T-helper 17 cell (primary cell): ENCODE data around the gene SAFB2. TPM values are rescaled to one million over a fixed set of nuclear protein-coding genes. Genes with fewer than 3 reads are reported as not detected.
A peak's percentile ranks its signal among the peaks of the same experiment; 100 is the strongest.

Source experiments
- ATAC-seq: fragments of 150-1000 bp; cut with Tn5 transposase; 2 replicates; pipeline ENCODE4 v1.10.0; 2021; ENCODE audit warnings: mild to moderate bottlenecking, moderate library complexity
- DNase-seq, 3 donors: peaks; one replicate each; pipeline versions ENCODE4 v3.0.0 to v3.0.0-alpha.2; 2020 to 2021
- H3K9me3 ChIP-seq: one replicate; pipeline ENCODE4 v1.7.0; 2013; ENCODE audit warnings: low read length, mild to moderate bottlenecking; ENCODE audit not compliant: control insufficient read depth, poor library complexity, severe bottlenecking
- H3K27ac Mint-ChIP-seq: one replicate; pipeline ENCODE4 v1.8.0; 2022; ENCODE audit warnings: mild to moderate bottlenecking, moderate library complexity, mixed read lengths
- H3K27me3 Mint-ChIP-seq: one replicate; pipeline ENCODE4 v1.8.0; 2022; ENCODE audit warnings: mixed read lengths
- H3K36me3 Mint-ChIP-seq: one replicate; pipeline ENCODE4 v1.8.0; 2022; ENCODE audit warnings: low read depth, mixed read lengths
- H3K4me1 Mint-ChIP-seq: one replicate; pipeline ENCODE4 v1.8.0; 2022; ENCODE audit warnings: mild to moderate bottlenecking, mixed read lengths
- H3K4me3 Mint-ChIP-seq: one replicate; pipeline ENCODE4 v1.8.0; 2022; ENCODE audit warnings: mild to moderate bottlenecking, moderate library complexity, mixed read lengths
- total RNA-seq, 4 donors: library from RNA in 2 of 4; stranded (reverse) in 2 of 4; gene quantifications; one replicate each; pipeline ENCODE4 v1.2.3 and lab custom pipeline; 2022 to 2026

SAFB2 gene
- total RNA-seq, 2 donors from 2014 or later: 241 to 255 TPM

GRCh38 chr19:5559804-5560133, 62.8 kb downstream of the SAFB2 start:
- Mint-ChIP-seq H3K4me3 (no peak overlapping the region), H3K36me3 (peaks cover 6% of the 10 kb centered on the region), H3K4me1 (no peaks in the 10 kb centered on the region), H3K27me3 (peaks cover 24% of the 10 kb centered on the region), H3K27ac (no peak overlapping the region)
- DNase-seq: no peak
- no peak for ATAC-seq
- no peaks in the 10 kb centered on the region for H3K9me3 ChIP-seq

- Mint-ChIP-seq H3K36me3 (peaks cover 5% of the 10 kb centered on the region), H3K27ac (no peak overlapping the region), H3K4me3 (no peak overlapping the region)
Measured at GRCh38 chr19:5558101-5558621, 64.4 kb downstream of the SAFB2 start.

GRCh38 chr19:5557691-5558090, 64.9 kb downstream of the SAFB2 start:
- no peaks in the 10 kb centered on the region for H3K9me3 ChIP-seq
- peaks cover 24% of the 10 kb centered on the region for H3K27me3 Mint-ChIP-seq
- no peak overlapping the region for H3K27ac Mint-ChIP-seq
- no peaks in the 10 kb centered on the region for H3K4me1 Mint-ChIP-seq
- H3K36me3 Mint-ChIP-seq: peaks cover 3% of the 10 kb centered on the region
- DNase-seq: no peak
- ATAC-seq: no peak
- H3K4me3 Mint-ChIP-seq: no peak overlapping the region

More at GRCh38 chr19:5558101-5558621, 64.4 kb downstream of the SAFB2 start:
- peaks cover 24% of the 10 kb centered on the region for H3K27me3 Mint-ChIP-seq
- no peak for DNase-seq
- no peaks in the 10 kb centered on the region for H3K9me3 ChIP-seq
- no peak for ATAC-seq
- H3K4me1 Mint-ChIP-seq: no peaks in the 10 kb centered on the region

- Mint-ChIP-seq H3K27ac (no peak overlapping the region), H3K36me3 (peaks cover 3% of the 10 kb centered on the region)
- no peak for ATAC-seq
Measured at GRCh38 chr19:5554828-5555227, 67.7 kb downstream of the SAFB2 start.

GRCh38 chr19:5553892-5554291, 68.7 kb downstream of the SAFB2 start:
- no peaks in the 10 kb centered on the region for H3K9me3 ChIP-seq
- H3K27ac Mint-ChIP-seq: no peak overlapping the region
- no peak for DNase-seq
- ATAC-seq: no peak
- H3K4me1 Mint-ChIP-seq: no peaks in the 10 kb centered on the region
- peaks cover 59% of the 10 kb centered on the region for H3K27me3 Mint-ChIP-seq
- H3K4me3 Mint-ChIP-seq: no peak overlapping the region
- peaks cover 3% of the 10 kb centered on the region for H3K36me3 Mint-ChIP-seq

More at GRCh38 chr19:5554828-5555227, 67.7 kb downstream of the SAFB2 start:
- Mint-ChIP-seq H3K27me3 (peaks cover 51% of the 10 kb centered on the region), H3K4me1 (no peaks in the 10 kb centered on the region), H3K4me3 (no peak overlapping the region)
- H3K9me3 ChIP-seq: no peaks in the 10 kb centered on the region
- no peak for DNase-seq

- H3K27me3 Mint-ChIP-seq: peaks cover 39% of the 10 kb centered on the region
- ATAC-seq: peak; percentile 35
- no peak overlapping the region for H3K27ac Mint-ChIP-seq
- no peak overlapping the region for H3K4me3 Mint-ChIP-seq
- no peak for DNase-seq
- H3K36me3 Mint-ChIP-seq: peaks cover 2% of the 10 kb centered on the region
- H3K4me1 Mint-ChIP-seq: no peaks in the 10 kb centered on the region
- no peaks in the 10 kb centered on the region for H3K9me3 ChIP-seq
Measured at GRCh38 chr19:5547881-5548280, 74.7 kb downstream of the SAFB2 start.

GRCh38 chr19:5545984-5546383, 76.6 kb downstream of the SAFB2 start:
- no peaks in the 10 kb centered on the region for H3K9me3 ChIP-seq
- Mint-ChIP-seq H3K4me1 (no peaks in the 10 kb centered on the region), H3K27ac (peak overlapping the region; percentile 37), H3K36me3 (peaks cover 2% of the 10 kb centered on the region), H3K27me3 (peaks cover 23% of the 10 kb centered on the region), H3K4me3 (no peak overlapping the region)
- ATAC-seq: no peak
- DNase-seq: no peak

GRCh38 chr19:5545051-5545450, 77.5 kb downstream of the SAFB2 start:
- ATAC-seq: no peak
- H3K27me3 Mint-ChIP-seq: peaks cover 14% of the 10 kb centered on the region
- no peaks in the 10 kb centered on the region for H3K9me3 ChIP-seq
- H3K4me3 Mint-ChIP-seq: no peak overlapping the region
- DNase-seq: no peak
- H3K4me1 Mint-ChIP-seq: no peaks in the 10 kb centered on the region
- H3K27ac Mint-ChIP-seq: peak overlapping the region; percentile 37
- peaks cover 2% of the 10 kb centered on the region for H3K36me3 Mint-ChIP-seq

- Mint-ChIP-seq H3K27ac (no peak overlapping the region), H3K27me3 (peaks cover 5% of the 10 kb centered on the region), H3K36me3 (peaks cover 4% of the 10 kb centered on the region), H3K4me1 (no peaks in the 10 kb centered on the region), H3K4me3 (no peak overlapping the region)
- ATAC-seq (no peak), DNase-seq (no peak)
- H3K9me3 ChIP-seq: no peaks in the 10 kb centered on the region
Measured at GRCh38 chr19:5542665-5543064, 79.9 kb downstream of the SAFB2 start.

- Mint-ChIP-seq H3K27ac (no peak overlapping the region), H3K27me3 (peaks cover 8% of the 10 kb centered on the region), H3K4me1 (no peaks in the 10 kb centered on the region), H3K4me3 (no peak overlapping the region), H3K36me3 (peaks cover 3% of the 10 kb centered on the region)
- DNase-seq: no peak
- no peak for ATAC-seq
- H3K9me3 ChIP-seq: no peaks in the 10 kb centered on the region
Measured at GRCh38 chr19:5541456-5541855, 81.1 kb downstream of the SAFB2 start.

GRCh38 chr19:5540208-5540607, 82.4 kb downstream of the SAFB2 start:
- Mint-ChIP-seq H3K36me3 (peaks cover 2% of the 10 kb centered on the region), H3K4me3 (no peak overlapping the region), H3K4me1 (no peaks in the 10 kb centered on the region), H3K27me3 (peaks cover 14% of the 10 kb centered on the region), H3K27ac (no peak overlapping the region)
- DNase-seq (no peak), ATAC-seq (no peak)
- H3K9me3 ChIP-seq: peaks cover 3% of the 10 kb centered on the region

GRCh38 chr19:5537870-5538269, 84.7 kb downstream of the SAFB2 start:
- Mint-ChIP-seq H3K27ac (no peak overlapping the region), H3K36me3 (peaks cover 4% of the 10 kb centered on the region), H3K4me1 (no peaks in the 10 kb centered on the region), H3K4me3 (no peak overlapping the region), H3K27me3 (peaks cover 14% of the 10 kb centered on the region)
- no peak for ATAC-seq
- DNase-seq: no peak
- H3K9me3 ChIP-seq: peaks cover 4% of the 10 kb centered on the region
